ENCODE data around the gene DGLUCY. TPM values are rescaled to one million over a fixed set of nuclear protein-coding genes. Genes with fewer than 3 reads are reported as not detected.

Gene DGLUCY
- polyA plus RNA-seq, 5 donors = 53.0 to 71.5 (median 59.0) TPM

Other genes with a start within 250 kb of the DGLUCY start
- 10 to 100 TPM in 1 of 5 donors, 1 to 10 TPM in 4; 3.2 to 10.2 (median 8.8) TPM for gene RPS6KA5, start 53.4 kb upstream of the DGLUCY start, polyA plus RNA-seq (ENCODE audit: insufficient read depth in 1 of 5, insufficient read length in 5 of 5, low replicate concordance in 1 of 5)
- 1 to 10 TPM; 1.2 to 3.8 (median 2.2) TPM for gene GPR68, start 130.6 kb downstream of the DGLUCY start, polyA plus RNA-seq (ENCODE audit: insufficient read depth in 1 of 5, insufficient read length in 5 of 5, low replicate concordance in 1 of 5)